HFFc6 (cell line): Measurements from ENCODE around the gene CIB4. TPM values are rescaled to one million over a fixed set of nuclear protein-coding genes. Genes with fewer than 3 reads are reported as not detected.
"Not testable (repeated sequence)": the region's sequence is repeated elsewhere in the genome, so short reads cannot be mapped to it uniquely, and the experiment has no call there.

Experiments
- DNase-seq: peaks from one replicate; pipeline ENCODE4 v3.0.0-alpha.2; 2018
- H3K27ac Mint-ChIP-seq: 2 replicates; pipeline ENCODE4 v1.8.0; 2020; ENCODE audit warnings: mild to moderate bottlenecking, mixed read lengths
- H3K27me3 Mint-ChIP-seq: 2 replicates; pipeline ENCODE4 v1.8.0; 2021; ENCODE audit warnings: mild to moderate bottlenecking, moderate library complexity, mixed read lengths; ENCODE audit not compliant: insufficient read depth
- H3K36me3 Mint-ChIP-seq: 2 replicates; pipeline ENCODE4 v1.8.0; 2021; ENCODE audit warnings: low read depth, mixed read lengths
- H3K4me1 Mint-ChIP-seq: 2 replicates; pipeline ENCODE4 v1.8.0; 2020; ENCODE audit warnings: low read depth, mixed read lengths
- H3K4me3 Mint-ChIP-seq: 2 replicates; pipeline ENCODE4 v1.8.0; 2020; ENCODE audit warnings: mild to moderate bottlenecking, moderate library complexity, mixed read lengths
- H3K9me3 Mint-ChIP-seq: 2 replicates; pipeline ENCODE4 v1.8.0; 2020; ENCODE audit warnings: mild to moderate bottlenecking, mixed read lengths
- total RNA-seq, 6 experiments: library from RNA; stranded (reverse); fragmentation: NEBNext Ultra II Directional; extraction: Animal tissue kit (Norgen Biotek cat#: 25700); gene quantifications; 2 replicates in 1 of 6; 3 replicates in 5 of 6; pipeline ENCODE4 v1.2.3, GENCODE V29; 2021
- TF ChIP-seq, protein P1 (sequence below): fragments of 200-600 bp; sonication (generic); IDR thresholded peaks from 2 replicates; pipeline ENCODE4 v1.5.0; 2021; ENCODE audit warnings: antibody characterized with exemption, mild to moderate bottlenecking

CIB4 gene
- total RNA-seq, 6 experiments from 2014 or later: not detected

DNA sequence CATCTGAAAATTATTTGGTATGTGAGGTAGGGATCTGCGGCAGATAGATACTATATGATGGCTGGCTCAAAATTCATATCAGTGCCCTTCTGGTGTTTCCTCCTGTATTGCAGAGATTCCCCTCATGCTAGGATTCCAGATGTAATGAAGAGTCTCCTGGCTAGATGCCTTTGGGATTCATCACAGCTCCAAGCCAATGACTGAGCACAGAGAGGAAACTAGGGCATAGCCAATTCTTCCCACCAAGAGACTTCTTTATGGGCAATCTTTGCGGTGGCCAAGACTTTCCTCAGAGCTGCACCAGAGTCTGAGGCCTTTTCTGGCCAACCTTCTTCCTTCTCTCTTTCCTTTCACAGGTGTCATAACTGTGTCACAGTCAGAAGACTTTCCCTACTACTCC lies 25.5 kb upstream of the CIB4 start:
- DNase-seq: peak; percentile 27
- H3K4me3 Mint-ChIP-seq: no peak overlapping the region

GRCh38 chr2:26665296-26665695 lies 24.1 kb upstream of the CIB4 start:
- not testable (repeated sequence) for H3K9me3 Mint-ChIP-seq, H3K36me3 Mint-ChIP-seq, H3K27ac Mint-ChIP-seq, DNase-seq, H3K27me3 Mint-ChIP-seq, H3K4me3 Mint-ChIP-seq
- H3K4me1 Mint-ChIP-seq: peaks cover 21% of the 10 kb centered on the region

More for the DNA sequence above, 25.5 kb upstream of the CIB4 start:
- peaks cover 21% of the 10 kb centered on the region for H3K4me1 Mint-ChIP-seq
- H3K36me3 Mint-ChIP-seq: no peaks in the 10 kb centered on the region
- H3K9me3 Mint-ChIP-seq: no peaks in the 10 kb centered on the region
- H3K27ac Mint-ChIP-seq: no peak overlapping the region
- TF ChIP-seq, protein P1, sequence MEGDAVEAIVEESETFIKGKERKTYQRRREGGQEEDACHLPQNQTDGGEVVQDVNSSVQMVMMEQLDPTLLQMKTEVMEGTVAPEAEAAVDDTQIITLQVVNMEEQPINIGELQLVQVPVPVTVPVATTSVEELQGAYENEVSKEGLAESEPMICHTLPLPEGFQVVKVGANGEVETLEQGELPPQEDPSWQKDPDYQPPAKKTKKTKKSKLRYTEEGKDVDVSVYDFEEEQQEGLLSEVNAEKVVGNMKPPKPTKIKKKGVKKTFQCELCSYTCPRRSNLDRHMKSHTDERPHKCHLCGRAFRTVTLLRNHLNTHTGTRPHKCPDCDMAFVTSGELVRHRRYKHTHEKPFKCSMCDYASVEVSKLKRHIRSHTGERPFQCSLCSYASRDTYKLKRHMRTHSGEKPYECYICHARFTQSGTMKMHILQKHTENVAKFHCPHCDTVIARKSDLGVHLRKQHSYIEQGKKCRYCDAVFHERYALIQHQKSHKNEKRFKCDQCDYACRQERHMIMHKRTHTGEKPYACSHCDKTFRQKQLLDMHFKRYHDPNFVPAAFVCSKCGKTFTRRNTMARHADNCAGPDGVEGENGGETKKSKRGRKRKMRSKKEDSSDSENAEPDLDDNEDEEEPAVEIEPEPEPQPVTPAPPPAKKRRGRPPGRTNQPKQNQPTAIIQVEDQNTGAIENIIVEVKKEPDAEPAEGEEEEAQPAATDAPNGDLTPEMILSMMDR: no peak
- peaks cover 12% of the 10 kb centered on the region for H3K27me3 Mint-ChIP-seq

DNA sequence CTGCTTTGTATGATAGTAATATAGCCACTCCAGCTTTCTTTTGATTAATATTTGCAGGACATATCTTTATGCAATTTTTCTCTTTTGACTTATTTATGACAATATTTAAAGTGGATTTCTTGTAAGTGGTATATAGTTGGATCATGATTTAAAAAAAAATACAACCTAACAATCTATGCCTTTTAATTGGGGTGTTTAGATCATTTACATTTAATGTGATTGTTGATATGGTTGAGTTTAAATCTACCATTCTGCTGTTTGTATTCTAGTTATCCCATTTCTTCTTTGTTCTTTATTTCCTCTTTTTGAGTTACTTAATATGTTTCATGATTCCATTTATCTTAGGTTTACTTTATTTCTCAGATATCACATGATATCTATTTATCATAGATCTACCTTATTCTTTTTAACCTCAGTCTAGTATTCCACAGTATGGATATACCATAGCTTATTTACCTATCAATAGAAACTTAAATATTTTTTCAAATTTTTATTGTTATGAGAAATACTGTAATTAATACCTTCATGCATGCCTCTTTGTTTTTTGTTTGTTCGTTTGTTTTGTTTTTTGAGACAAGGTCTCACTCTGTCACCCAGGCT lies 19.3 kb upstream of the CIB4 start:
- DNase-seq: no peak
- peaks cover 15% of the 10 kb centered on the region; the same call in 1 of the 2 replicates for H3K9me3 Mint-ChIP-seq
- no peaks in the 10 kb centered on the region for H3K36me3 Mint-ChIP-seq
- no peak overlapping the region for H3K4me3 Mint-ChIP-seq
- H3K27ac Mint-ChIP-seq: no peak overlapping the region
- TF ChIP-seq, protein P1: no peak
- peaks cover 20% of the 10 kb centered on the region for H3K27me3 Mint-ChIP-seq
- H3K4me1 Mint-ChIP-seq: no peaks in the 10 kb centered on the region

GRCh38 chr2:26658691-26659346 lies 17.7 kb upstream of the CIB4 start:
- H3K36me3 Mint-ChIP-seq: no peaks in the 10 kb centered on the region
- H3K27me3 Mint-ChIP-seq: peaks cover 21% of the 10 kb centered on the region
- DNase-seq: no peak
- no peak overlapping the region for H3K27ac Mint-ChIP-seq
- no peak overlapping the region for H3K4me3 Mint-ChIP-seq
- no peaks in the 10 kb centered on the region for H3K4me1 Mint-ChIP-seq
- peaks cover 15% of the 10 kb centered on the region; the same call in 1 of the 2 replicates for H3K9me3 Mint-ChIP-seq
- TF ChIP-seq, protein P1: no peak

GRCh38 chr2:26657265-26657664 lies 16.1 kb upstream of the CIB4 start:
- Mint-ChIP-seq H3K36me3 (no peaks in the 10 kb centered on the region), H3K4me1 (peaks cover 6% of the 10 kb centered on the region; the same call in 1 of the 2 replicates), H3K4me3 (no peak overlapping the region), H3K9me3 (peaks cover 15% of the 10 kb centered on the region; the same call in 1 of the 2 replicates), H3K27ac (no peak overlapping the region), H3K27me3 (peaks cover 30% of the 10 kb centered on the region)
- TF ChIP-seq, protein P1: no peak
- DNase-seq: no peak

DNA sequence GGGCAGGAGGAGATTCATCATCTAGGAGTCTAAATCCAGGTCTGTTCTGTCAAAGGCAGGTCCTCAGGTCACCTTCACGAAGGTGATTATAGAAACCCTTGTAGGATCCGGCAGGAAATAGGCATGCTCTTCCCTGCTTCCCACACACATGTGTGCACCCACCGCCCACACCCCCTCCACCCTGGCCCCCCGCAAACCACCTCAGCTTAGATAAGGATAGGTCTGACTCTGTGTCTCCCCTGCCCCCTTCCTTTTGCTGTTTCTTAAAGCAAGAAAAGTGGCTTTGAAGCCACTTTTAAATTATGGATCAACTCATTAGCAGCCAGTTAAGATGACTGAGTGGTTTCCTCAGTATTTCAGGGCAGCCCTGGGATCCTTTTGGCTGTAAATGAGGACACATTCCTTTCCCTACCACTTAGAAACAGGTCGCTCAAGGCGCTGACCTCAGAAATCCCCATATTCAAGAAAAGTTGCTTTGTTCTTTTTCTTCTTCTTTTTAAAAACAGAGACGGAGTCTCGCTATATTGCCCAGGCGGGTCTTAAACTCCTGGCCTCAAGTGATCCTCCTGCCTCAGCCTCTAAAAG lies 14.5 kb upstream of the CIB4 start:
- H3K36me3 Mint-ChIP-seq: no peaks in the 10 kb centered on the region
- TF ChIP-seq, protein P1: no peak
- DNase-seq: no peak
- peaks cover 12% of the 10 kb centered on the region; the same call in 1 of the 2 replicates for H3K9me3 Mint-ChIP-seq
- H3K27ac Mint-ChIP-seq: no peak overlapping the region
- peaks cover 43% of the 10 kb centered on the region for H3K27me3 Mint-ChIP-seq
- peaks cover 8% of the 10 kb centered on the region; the same call in 1 of the 2 replicates for H3K4me1 Mint-ChIP-seq
- H3K4me3 Mint-ChIP-seq: no peak overlapping the region

- not testable (repeated sequence) for H3K4me1 Mint-ChIP-seq, H3K27ac Mint-ChIP-seq, DNase-seq, H3K36me3 Mint-ChIP-seq, H3K4me3 Mint-ChIP-seq, H3K9me3 Mint-ChIP-seq
- peaks cover 48% of the 10 kb centered on the region for H3K27me3 Mint-ChIP-seq
Measured at GRCh38 chr2:26655120-26655519, 14.0 kb upstream of the CIB4 start.
